IPS-NIHi7 (cell line): ENCODE results near the gene TSPAN18.

ENCODE experiments used
- DNase-seq: peaks from one replicate; pipeline ENCODE4 v3.0.0; 2012; ENCODE audit warnings: mixed read lengths; ENCODE audit errors: extremely low spot score

The TSPAN18 gene

GRCh38 chr11:44887636-44888035 lies 160.9 kb downstream of the TSPAN18 start:
- peak; percentile 58 for DNase-seq

- no peak for DNase-seq
Measured at GRCh38 chr11:44889266-44889665, 162.5 kb downstream of the TSPAN18 start.

GRCh38 chr11:44892843-44893242 lies 166.1 kb downstream of the TSPAN18 start:
- no peak for DNase-seq

GRCh38 chr11:44893308-44893822 lies 166.6 kb downstream of the TSPAN18 start:
- DNase-seq: no peak

- peak; percentile 92 for DNase-seq
Measured at GRCh38 chr11:44893846-44894617, 167.3 kb downstream of the TSPAN18 start.

GRCh38 chr11:44899959-44900358 lies 173.2 kb downstream of the TSPAN18 start:
- DNase-seq: peak; percentile 75

- no peak for DNase-seq
Measured at GRCh38 chr11:44901120-44901633, 174.4 kb downstream of the TSPAN18 start.

GRCh38 chr11:44901786-44902185 lies 175.0 kb downstream of the TSPAN18 start:
- DNase-seq: no peak

- peak; percentile 29 for DNase-seq
Measured at GRCh38 chr11:44903035-44903434, 176.3 kb downstream of the TSPAN18 start.

GRCh38 chr11:44903518-44903917 lies 176.8 kb downstream of the TSPAN18 start:
- DNase-seq: no peak

GRCh38 chr11:44904261-44905020 lies 177.7 kb downstream of the TSPAN18 start:
- no peak for DNase-seq

GRCh38 chr11:44905131-44905866 lies 178.5 kb downstream of the TSPAN18 start:
- peak; percentile 31 for DNase-seq

GRCh38 chr11:44906649-44907048 lies 179.9 kb downstream of the TSPAN18 start:
- DNase-seq: no peak

- DNase-seq: no peak
Measured at GRCh38 chr11:44909557-44909956, 182.8 kb downstream of the TSPAN18 start.

GRCh38 chr11:44910591-44910990 lies 183.8 kb downstream of the TSPAN18 start:
- no peak for DNase-seq

- DNase-seq: peak; percentile 88
Measured at GRCh38 chr11:44911029-44911814, 184.5 kb downstream of the TSPAN18 start.

GRCh38 chr11:44912270-44912987 lies 185.7 kb downstream of the TSPAN18 start:
- DNase-seq: peak; percentile 67

GRCh38 chr11:44913502-44913901 lies 186.7 kb downstream of the TSPAN18 start:
- DNase-seq: no peak

GRCh38 chr11:44914105-44914504 lies 187.3 kb downstream of the TSPAN18 start:
- DNase-seq: no peak

GRCh38 chr11:44915004-44915403 lies 188.2 kb downstream of the TSPAN18 start:
- DNase-seq: no peak
